SJCRH30 (cell line): ENCODE measurements around the gene TWF1. TPM values are rescaled to one million over a fixed set of nuclear protein-coding genes. Genes with fewer than 3 reads are reported as not detected.

Source experiments
- DNase-seq, 2 experiments: peaks; one replicate each; pipeline ENCODE4 v3.0.0-alpha.2; 2015 to 2020
- H3K27ac ChIP-seq: fragments of 250-450 bp; sonication (Bioruptor Pico); 2 replicates; pipeline ENCODE4 v1.5.1; 2020; ENCODE audit warnings: mild to moderate bottlenecking, moderate library complexity
- H3K27me3 ChIP-seq: fragments of 250-450 bp; sonication (Bioruptor Pico); 2 replicates; pipeline ENCODE4 v1.5.1; 2020; ENCODE audit warnings: mild to moderate bottlenecking, moderate library complexity
- H3K36me3 ChIP-seq: fragments of 250-450 bp; sonication (Bioruptor Pico); 2 replicates; pipeline ENCODE4 v1.5.1; 2020; ENCODE audit warnings: mild to moderate bottlenecking, moderate library complexity
- H3K4me1 ChIP-seq: fragments of 250-450 bp; sonication (Bioruptor Pico); 2 replicates; pipeline ENCODE4 v1.5.1; 2020; ENCODE audit warnings: mild to moderate bottlenecking, moderate library complexity
- H3K4me3 ChIP-seq: fragments of 250-450 bp; sonication (Bioruptor Pico); 2 replicates; pipeline ENCODE4 v1.5.1; 2020; ENCODE audit warnings: mild to moderate bottlenecking, moderate library complexity
- H3K9me3 ChIP-seq: fragments of 250-450 bp; sonication (Bioruptor Pico); replicated peaks from 2 replicates; pipeline ENCODE4 v1.5.1; 2020; ENCODE audit warnings: mild to moderate bottlenecking, moderate library complexity
- total RNA-seq: library from RNA; depleted of rRNA; stranded (reverse); fragments of >200 nt; shearing (Covaris generic); gene quantifications from 2 replicates; pipeline ENCODE4 v1.2.3, GENCODE V29; 2014

TWF1 gene
- total RNA-seq, 1 experiment from 2014 or later, result 147 TPM

GRCh38 chr12:43824207-43824775 is 18.2 kb upstream of the TWF1 start:
- Histone ChIP-seq H3K9me3 (no peaks in the 10 kb centered on the region), H3K36me3 (no peaks in the 10 kb centered on the region), H3K4me1 (peaks cover 13% of the 10 kb centered on the region), H3K27me3 (no peaks in the 10 kb centered on the region), H3K4me3 (no peak overlapping the region), H3K27ac (no peak overlapping the region)
- DNase-seq, result peak in 1 of 2 experiments; percentile 33

GRCh38 chr12:43816168-43816567 is 10.1 kb upstream of the TWF1 start:
- no peaks in the 10 kb centered on the region for H3K36me3 ChIP-seq
- DNase-seq, result no peak
- no peaks in the 10 kb centered on the region for H3K9me3 ChIP-seq
- H3K27ac ChIP-seq, result no peak overlapping the region
- no peak overlapping the region for H3K4me3 ChIP-seq
- no peaks in the 10 kb centered on the region for H3K4me1 ChIP-seq
- no peaks in the 10 kb centered on the region for H3K27me3 ChIP-seq

- H3K4me1 ChIP-seq, result no peaks in the 10 kb centered on the region
- H3K27me3 ChIP-seq, result no peaks in the 10 kb centered on the region
- no peaks in the 10 kb centered on the region for H3K9me3 ChIP-seq
- no peak overlapping the region for H3K4me3 ChIP-seq
- DNase-seq, result no peak
- H3K27ac ChIP-seq, result no peak overlapping the region
- no peaks in the 10 kb centered on the region for H3K36me3 ChIP-seq
Measured at GRCh38 chr12:43815416-43815815, 9.3 kb upstream of the TWF1 start.

GRCh38 chr12:43812926-43813325 is 6.8 kb upstream of the TWF1 start:
- no peak overlapping the region for H3K27ac ChIP-seq
- peak in 1 of 2 experiments; percentile 41 for DNase-seq
- no peaks in the 10 kb centered on the region for H3K4me1 ChIP-seq
- no peaks in the 10 kb centered on the region for H3K27me3 ChIP-seq
- H3K4me3 ChIP-seq, result no peak overlapping the region
- H3K36me3 ChIP-seq, result no peaks in the 10 kb centered on the region
- H3K9me3 ChIP-seq, result no peaks in the 10 kb centered on the region

- no peak for DNase-seq
- peaks cover 4% of the 10 kb centered on the region; the same call in 1 of the 2 replicates for H3K4me1 ChIP-seq
- no peak overlapping the region for H3K4me3 ChIP-seq
- H3K36me3 ChIP-seq, result no peaks in the 10 kb centered on the region
- H3K27ac ChIP-seq, result no peak overlapping the region
- no peaks in the 10 kb centered on the region for H3K9me3 ChIP-seq
- H3K27me3 ChIP-seq, result no peaks in the 10 kb centered on the region
Measured at GRCh38 chr12:43812057-43812456, 5.9 kb upstream of the TWF1 start.

- H3K27ac ChIP-seq, result peak overlapping the region; percentile 84; the same call in 1 of the 2 replicates
- DNase-seq, result no peak
Measured at GRCh38 chr12:43807386-43807785, 1.3 kb upstream of the TWF1 start.

GRCh38 chr12:43806737-43807072 is 588 bp upstream of the TWF1 start:
- Histone ChIP-seq H3K27me3 (no peaks in the 10 kb centered on the region), H3K4me3 (peak overlapping the region; percentile 100), H3K9me3 (no peaks in the 10 kb centered on the region), H3K27ac (peak overlapping the region; percentile 84), H3K4me1 (peaks cover 7% of the 10 kb centered on the region), H3K36me3 (peaks cover 22% of the 10 kb centered on the region)
- no peak for DNase-seq

More at GRCh38 chr12:43807386-43807785, 1.3 kb upstream of the TWF1 start:
- Histone ChIP-seq H3K36me3 (peaks cover 17% of the 10 kb centered on the region), H3K4me3 (peak overlapping the region; percentile 100), H3K9me3 (no peaks in the 10 kb centered on the region), H3K27me3 (no peaks in the 10 kb centered on the region), H3K4me1 (peaks cover 7% of the 10 kb centered on the region)

- H3K4me3 ChIP-seq, result peak overlapping the region; percentile 100
- DNase-seq, result no peak
- H3K9me3 ChIP-seq, result no peaks in the 10 kb centered on the region
- H3K36me3 ChIP-seq, result peaks cover 36% of the 10 kb centered on the region
- peak overlapping the region; percentile 84 for H3K27ac ChIP-seq
- H3K27me3 ChIP-seq, result no peaks in the 10 kb centered on the region
- peaks cover 7% of the 10 kb centered on the region for H3K4me1 ChIP-seq
Measured at GRCh38 chr12:43805149-43805859, 813 bp downstream of the TWF1 start.

GRCh38 chr12:43797561-43798217 is 8.4 kb downstream of the TWF1 start:
- DNase-seq, result no peak

GRCh38 chr12:43795716-43796280 is 10.3 kb downstream of the TWF1 start:
- H3K4me3 ChIP-seq, result no peak overlapping the region
- H3K9me3 ChIP-seq, result no peaks in the 10 kb centered on the region
- no peak overlapping the region for H3K27ac ChIP-seq
- no peaks in the 10 kb centered on the region for H3K4me1 ChIP-seq
- DNase-seq, result no peak
- H3K36me3 ChIP-seq, result peaks cover 59% of the 10 kb centered on the region
- H3K27me3 ChIP-seq, result no peaks in the 10 kb centered on the region

More at GRCh38 chr12:43797561-43798217, 8.4 kb downstream of the TWF1 start:
- no peaks in the 10 kb centered on the region for H3K4me1 ChIP-seq
- no peaks in the 10 kb centered on the region for H3K27me3 ChIP-seq
- H3K4me3 ChIP-seq, result no peak overlapping the region
- H3K36me3 ChIP-seq, result peaks cover 76% of the 10 kb centered on the region
- H3K27ac ChIP-seq, result no peak overlapping the region
- H3K9me3 ChIP-seq, result no peaks in the 10 kb centered on the region

- H3K27me3 ChIP-seq, result no peaks in the 10 kb centered on the region
- H3K4me1 ChIP-seq, result peaks cover 3% of the 10 kb centered on the region; the same call in 1 of the 2 replicates
- no peak overlapping the region for H3K4me3 ChIP-seq
- peaks cover 13% of the 10 kb centered on the region; the same call in 1 of the 2 replicates for H3K36me3 ChIP-seq
- H3K9me3 ChIP-seq, result no peaks in the 10 kb centered on the region
- no peak overlapping the region for H3K27ac ChIP-seq
- peak; percentile 42 to 64 for DNase-seq
Measured at GRCh38 chr12:43789941-43790340, 16.2 kb downstream of the TWF1 start.

- Histone ChIP-seq H3K4me3 (no peak overlapping the region), H3K27ac (no peak overlapping the region), H3K27me3 (no peaks in the 10 kb centered on the region), H3K36me3 (peaks cover 15% of the 10 kb centered on the region), H3K4me1 (peaks cover 3% of the 10 kb centered on the region; the same call in 1 of the 2 replicates), H3K9me3 (no peaks in the 10 kb centered on the region)
- DNase-seq, result no peak
Measured at GRCh38 chr12:43786899-43787693, 19.0 kb downstream of the TWF1 start.

- peaks cover 20% of the 10 kb centered on the region for H3K36me3 ChIP-seq
- peak; percentile 34 to 64 for DNase-seq
- H3K4me3 ChIP-seq, result no peak overlapping the region
- H3K4me1 ChIP-seq, result no peaks in the 10 kb centered on the region
- no peaks in the 10 kb centered on the region for H3K9me3 ChIP-seq
- H3K27me3 ChIP-seq, result no peaks in the 10 kb centered on the region
- H3K27ac ChIP-seq, result no peak overlapping the region
Measured at GRCh38 chr12:43776498-43776897, 29.6 kb downstream of the TWF1 start.

- no peak overlapping the region for H3K27ac ChIP-seq
- H3K27me3 ChIP-seq, result no peaks in the 10 kb centered on the region
- peaks cover 2% of the 10 kb centered on the region; the same call in 1 of the 2 replicates for H3K36me3 ChIP-seq
- H3K9me3 ChIP-seq, result no peaks in the 10 kb centered on the region
- no peak overlapping the region for H3K4me3 ChIP-seq
- DNase-seq, result no peak
- no peaks in the 10 kb centered on the region for H3K4me1 ChIP-seq
Measured at GRCh38 chr12:43766291-43766690, 39.8 kb downstream of the TWF1 start.
